ENCODE data around the gene FSTL5.

Gene FSTL5

GRCh38 chr4:161419822-161420221, 744.0 kb downstream of the FSTL5 start:
- in situ Hi-C loops (cut with MboI; ENCODE audit: low sequenced_read_pairs): no loop called here
- Histone ChIP-seq H3K36me3 (replicated peaks) (no peaks in the 10 kb centered on the region), H3K27me3 (ENCODE audit: low read depth) (no peaks in the 10 kb centered on the region), H3K4me1 (no peaks in the 10 kb centered on the region), H3K4me3 (no peak overlapping the region), H3K9me3 (no peaks in the 10 kb centered on the region)
- peak in 1 of 2 experiments; percentile 21 for DNase-seq (ENCODE audit: low spot score in 2 of 2)

DNA sequence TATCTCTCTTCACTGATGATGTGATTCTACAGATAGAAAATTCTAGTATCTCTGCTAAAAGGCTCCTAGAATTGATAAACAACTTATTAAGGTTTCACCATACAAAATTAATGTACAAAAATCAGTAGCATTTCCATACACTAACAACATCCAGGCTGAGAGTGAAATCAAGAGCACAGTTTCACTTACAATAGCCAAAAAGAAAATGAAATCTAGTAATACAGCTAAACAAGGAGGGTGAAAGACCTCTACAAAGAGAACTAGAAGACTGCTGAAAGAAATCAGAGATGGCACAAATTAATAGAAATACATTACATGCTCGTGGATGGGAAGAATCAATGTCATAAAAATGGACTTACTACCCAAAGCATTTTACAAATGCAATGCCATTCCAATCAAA, 751.9 kb downstream of the FSTL5 start:
- H3K27me3 ChIP-seq (ENCODE audit: low read depth): no peaks in the 10 kb centered on the region
- H3K4me3 ChIP-seq: no peak overlapping the region
- peaks cover 3% of the 10 kb centered on the region; the same call in 1 of the 2 replicates for H3K4me1 ChIP-seq
- no peak for DNase-seq (ENCODE audit: low spot score in 2 of 2)
- in situ Hi-C loops (cut with MboI; ENCODE audit: low sequenced_read_pairs): no loop called here
- H3K36me3 ChIP-seq (replicated peaks): no peaks in the 10 kb centered on the region
- no peaks in the 10 kb centered on the region for H3K9me3 ChIP-seq

GRCh38 chr4:161404346-161405110, 759.3 kb downstream of the FSTL5 start:
- Histone ChIP-seq H3K36me3 (replicated peaks) (no peaks in the 10 kb centered on the region), H3K4me1 (no peaks in the 10 kb centered on the region), H3K9me3 (no peaks in the 10 kb centered on the region), H3K4me3 (no peak overlapping the region), H3K27me3 (ENCODE audit: low read depth) (no peaks in the 10 kb centered on the region)
- in situ Hi-C loops (cut with MboI; ENCODE audit: low sequenced_read_pairs): no loop called here
- DNase-seq (ENCODE audit: low spot score in 2 of 2): no peak

DNA sequence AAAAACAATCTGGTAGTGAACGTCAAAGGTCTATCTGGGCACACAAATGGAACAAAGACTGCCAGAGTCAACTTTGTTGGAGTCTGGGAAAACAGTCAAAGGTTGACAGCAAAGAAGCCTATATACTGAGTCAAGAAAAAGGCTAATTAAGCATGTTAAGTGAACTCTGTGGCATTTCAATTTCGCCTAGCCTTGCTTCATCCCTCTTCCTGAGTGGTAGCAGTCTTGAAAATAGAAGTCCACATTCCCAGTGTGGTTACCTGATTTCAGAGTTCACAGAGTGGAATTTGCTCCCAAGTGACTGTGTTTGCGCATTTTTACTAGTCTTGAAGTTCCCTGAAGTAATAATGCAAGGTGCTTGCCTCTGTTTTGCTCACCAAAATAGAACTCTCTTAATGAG, 760.0 kb downstream of the FSTL5 start:
- Histone ChIP-seq H3K4me1 (no peaks in the 10 kb centered on the region), H3K36me3 (replicated peaks) (no peaks in the 10 kb centered on the region), H3K4me3 (no peak overlapping the region), H3K27me3 (ENCODE audit: low read depth) (no peaks in the 10 kb centered on the region), H3K9me3 (no peaks in the 10 kb centered on the region)
- DNase-seq (ENCODE audit: low spot score in 2 of 2): no peak
- in situ Hi-C loops (cut with MboI; ENCODE audit: low sequenced_read_pairs): no loop called here

GRCh38 chr4:161393602-161394001, 770.2 kb downstream of the FSTL5 start:
- H3K4me3 ChIP-seq: no peak overlapping the region
- no peaks in the 10 kb centered on the region for H3K36me3 ChIP-seq (replicated peaks)
- no peaks in the 10 kb centered on the region for H3K27me3 ChIP-seq (ENCODE audit: low read depth)
- in situ Hi-C loops (cut with MboI; ENCODE audit: low sequenced_read_pairs): no loop called here
- no peaks in the 10 kb centered on the region for H3K9me3 ChIP-seq
- DNase-seq (ENCODE audit: low spot score in 2 of 2): peak; percentile 11 to 25
- peaks cover 5% of the 10 kb centered on the region; the same call in 1 of the 2 replicates for H3K4me1 ChIP-seq

GRCh38 chr4:161382655-161383054, 781.1 kb downstream of the FSTL5 start:
- Histone ChIP-seq H3K36me3 (replicated peaks) (no peaks in the 10 kb centered on the region), H3K4me1 (no peaks in the 10 kb centered on the region), H3K27me3 (ENCODE audit: low read depth) (no peaks in the 10 kb centered on the region), H3K9me3 (no peaks in the 10 kb centered on the region), H3K4me3 (no peak overlapping the region)
- no peak for DNase-seq (ENCODE audit: low spot score in 2 of 2)
- in situ Hi-C loops (cut with MboI; ENCODE audit: low sequenced_read_pairs): no loop called here

DNA sequence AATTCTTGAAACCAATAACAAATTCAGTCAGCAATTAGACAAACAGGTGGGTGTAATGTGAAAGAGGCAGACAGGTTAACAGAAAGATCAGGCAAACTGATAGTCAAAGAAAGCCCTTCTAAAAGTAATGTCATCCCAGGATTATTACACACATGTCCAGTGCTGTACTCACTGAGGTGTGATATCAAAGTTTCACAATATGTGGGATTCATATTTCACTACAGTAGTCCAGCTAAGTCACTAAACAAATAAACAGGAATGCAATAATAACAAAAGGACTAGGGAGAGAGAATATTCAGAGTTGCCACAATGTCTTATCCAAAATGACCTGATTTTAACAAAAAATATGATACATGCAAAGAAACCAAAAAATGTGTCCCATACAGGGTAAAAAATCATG, 787.5 kb downstream of the FSTL5 start:
- in situ Hi-C loops (cut with MboI; ENCODE audit: low sequenced_read_pairs): no loop called here
- no peak overlapping the region for H3K4me3 ChIP-seq
- no peaks in the 10 kb centered on the region for H3K4me1 ChIP-seq
- H3K27me3 ChIP-seq (ENCODE audit: low read depth): no peaks in the 10 kb centered on the region
- DNase-seq (ENCODE audit: low spot score in 2 of 2): no peak
- no peaks in the 10 kb centered on the region for H3K36me3 ChIP-seq (replicated peaks)
- no peaks in the 10 kb centered on the region for H3K9me3 ChIP-seq

- no peaks in the 10 kb centered on the region for H3K27me3 ChIP-seq (ENCODE audit: low read depth)
- H3K36me3 ChIP-seq (replicated peaks): no peaks in the 10 kb centered on the region
- no peak overlapping the region for H3K4me3 ChIP-seq
- in situ Hi-C loops (cut with MboI; ENCODE audit: low sequenced_read_pairs): no loop called here
- H3K9me3 ChIP-seq: no peaks in the 10 kb centered on the region
- no peak for DNase-seq (ENCODE audit: low spot score in 2 of 2)
- H3K4me1 ChIP-seq: no peaks in the 10 kb centered on the region
Measured at GRCh38 chr4:161364681-161365080, 799.1 kb downstream of the FSTL5 start.

- Histone ChIP-seq H3K36me3 (replicated peaks) (no peaks in the 10 kb centered on the region), H3K27me3 (ENCODE audit: low read depth) (no peaks in the 10 kb centered on the region), H3K4me3 (no peak overlapping the region), H3K4me1 (no peaks in the 10 kb centered on the region), H3K9me3 (no peaks in the 10 kb centered on the region)
- DNase-seq (ENCODE audit: low spot score in 2 of 2): no peak
- in situ Hi-C loops (cut with MboI; ENCODE audit: low sequenced_read_pairs): no loop called here
Measured at GRCh38 chr4:161360982-161361381, 802.8 kb downstream of the FSTL5 start.

GRCh38 chr4:161359491-161359890, 804.3 kb downstream of the FSTL5 start:
- Histone ChIP-seq H3K36me3 (replicated peaks) (no peaks in the 10 kb centered on the region), H3K9me3 (no peaks in the 10 kb centered on the region), H3K27me3 (ENCODE audit: low read depth) (no peaks in the 10 kb centered on the region), H3K4me3 (no peak overlapping the region), H3K4me1 (no peaks in the 10 kb centered on the region)
- DNase-seq (ENCODE audit: low spot score in 2 of 2): no peak
- in situ Hi-C loops (cut with MboI; ENCODE audit: low sequenced_read_pairs): no loop called here

DNA sequence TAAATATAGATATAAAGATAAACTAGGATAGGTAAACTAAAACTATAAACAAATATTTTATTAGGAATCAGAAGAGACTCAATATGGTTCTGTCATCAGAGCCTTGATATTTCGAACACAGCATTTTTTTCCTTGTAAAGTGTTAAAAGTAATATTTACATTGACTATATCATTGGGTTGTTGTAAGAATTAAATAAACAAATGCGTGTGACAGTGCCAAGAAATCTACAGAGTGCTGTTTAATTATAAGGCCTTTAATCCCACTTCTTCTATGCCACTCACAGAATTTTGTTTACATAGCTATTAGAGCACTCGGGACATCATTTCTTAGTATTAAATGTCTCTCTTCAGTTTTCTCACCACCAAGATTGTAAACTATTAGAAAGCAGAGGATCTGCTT, 807.4 kb downstream of the FSTL5 start:
- Histone ChIP-seq H3K4me1 (no peaks in the 10 kb centered on the region), H3K4me3 (no peak overlapping the region), H3K9me3 (no peaks in the 10 kb centered on the region), H3K36me3 (replicated peaks) (no peaks in the 10 kb centered on the region), H3K27me3 (ENCODE audit: low read depth) (no peaks in the 10 kb centered on the region)
- in situ Hi-C loops (cut with MboI; ENCODE audit: low sequenced_read_pairs): no loop called here
- DNase-seq (ENCODE audit: low spot score in 2 of 2): no peak

DNA sequence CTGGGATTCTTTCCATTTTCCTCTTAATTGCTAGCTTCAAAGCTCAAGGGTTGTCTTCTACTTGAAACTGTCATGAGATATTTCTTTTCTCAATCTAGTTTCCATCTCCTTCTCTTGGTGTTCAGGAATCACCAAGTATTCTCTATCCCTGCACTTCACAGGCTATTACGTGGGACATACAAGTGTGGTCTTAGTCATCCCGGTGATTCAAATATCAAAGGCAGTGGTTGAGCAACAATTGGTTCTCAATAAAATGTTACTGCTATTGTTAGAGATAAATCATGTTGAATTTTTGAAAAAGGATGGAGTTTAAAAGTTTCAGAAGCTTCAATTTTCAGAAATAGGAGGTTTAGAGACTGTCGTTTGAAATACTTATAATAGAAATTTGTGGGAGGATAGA, 812.9 kb downstream of the FSTL5 start:
- DNase-seq (ENCODE audit: low spot score in 2 of 2): no peak
- no peak overlapping the region for H3K4me3 ChIP-seq
- in situ Hi-C loops (cut with MboI; ENCODE audit: low sequenced_read_pairs): no loop called here
- no peaks in the 10 kb centered on the region for H3K4me1 ChIP-seq
- H3K9me3 ChIP-seq: no peaks in the 10 kb centered on the region
- H3K27me3 ChIP-seq (ENCODE audit: low read depth): no peaks in the 10 kb centered on the region
- H3K36me3 ChIP-seq (replicated peaks): no peaks in the 10 kb centered on the region

DNA sequence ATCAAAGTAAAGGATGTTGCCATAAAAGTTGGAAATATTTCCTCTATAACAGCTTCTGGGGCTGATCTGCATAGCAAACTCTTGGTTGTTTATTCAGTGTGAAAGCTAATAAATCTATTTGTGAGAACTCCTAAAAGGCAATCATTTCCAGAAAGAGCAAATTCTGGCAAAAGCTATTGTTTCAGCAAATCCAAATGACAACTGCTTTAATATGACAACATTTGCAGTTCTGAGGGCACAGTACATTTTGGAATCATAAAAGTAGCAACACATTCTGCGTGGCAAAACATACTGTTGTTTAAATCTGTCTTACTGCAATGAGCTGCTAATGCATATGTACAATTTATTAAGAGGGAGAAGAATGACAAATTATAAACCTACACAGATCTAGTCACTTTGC, 818.1 kb downstream of the FSTL5 start:
- Histone ChIP-seq H3K36me3 (replicated peaks) (no peaks in the 10 kb centered on the region), H3K9me3 (no peaks in the 10 kb centered on the region), H3K4me3 (no peak overlapping the region), H3K4me1 (no peaks in the 10 kb centered on the region), H3K27me3 (ENCODE audit: low read depth) (no peaks in the 10 kb centered on the region)
- no peak for DNase-seq (ENCODE audit: low spot score in 2 of 2)
- in situ Hi-C loops (cut with MboI; ENCODE audit: low sequenced_read_pairs): no loop called here

- Histone ChIP-seq H3K36me3 (replicated peaks) (no peaks in the 10 kb centered on the region), H3K27me3 (ENCODE audit: low read depth) (no peaks in the 10 kb centered on the region), H3K4me1 (no peaks in the 10 kb centered on the region), H3K4me3 (no peak overlapping the region), H3K9me3 (no peaks in the 10 kb centered on the region)
- DNase-seq (ENCODE audit: low spot score in 2 of 2): no peak
- in situ Hi-C loops (cut with MboI; ENCODE audit: low sequenced_read_pairs): no loop called here
Measured at GRCh38 chr4:161343569-161343950, 820.2 kb downstream of the FSTL5 start.
